Activated CD8-positive, alpha-beta memory T cell treated with anti-CD3 and anti-CD28 coated beads, Interleukin-2, amount 50 U/mL, for 24 hours (primary cell): Measurements from ENCODE around the gene KIRREL3.

Experiments used
- DNase-seq: peaks from one replicate; pipeline ENCODE4 v3.0.0-alpha.2; 2020; ENCODE audit errors: extremely low read depth

Gene KIRREL3

DNA sequence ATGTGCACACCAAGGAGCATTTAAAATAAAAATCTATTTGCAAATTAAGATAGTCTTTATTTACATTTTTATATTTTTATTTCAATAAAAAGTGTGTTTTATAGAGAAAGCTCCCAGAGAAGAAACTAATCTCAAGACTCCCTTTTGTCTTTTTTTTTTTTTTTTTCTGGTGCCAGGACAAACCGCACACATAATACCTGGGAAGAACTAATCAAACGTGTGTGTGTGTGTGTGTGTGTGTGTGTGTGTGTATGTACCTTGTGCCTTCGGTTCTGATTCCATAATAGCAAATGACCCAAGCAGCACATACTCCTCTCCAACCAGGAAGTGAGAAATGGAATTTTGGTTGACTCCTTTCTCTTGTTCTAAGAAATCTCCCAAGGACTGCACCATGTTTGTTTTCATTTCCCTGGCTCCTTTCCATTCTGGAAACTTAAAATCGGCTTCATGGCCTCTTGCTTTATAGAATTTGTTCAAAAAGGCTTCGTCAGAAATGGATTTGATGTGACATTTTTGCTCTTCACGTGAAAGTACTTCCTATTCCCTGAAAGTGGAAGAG lies 579.8 kb downstream of the KIRREL3 start:
- no peak for DNase-seq

- no peak for DNase-seq
Measured at GRCh38 chr11:126419801-126420697, 580.5 kb downstream of the KIRREL3 start.

- no peak for DNase-seq
Measured at GRCh38 chr11:126418887-126419286, 581.7 kb downstream of the KIRREL3 start.

GRCh38 chr11:126417091-126417862 lies 583.3 kb downstream of the KIRREL3 start:
- no peak for DNase-seq

GRCh38 chr11:126416542-126417090 lies 584.0 kb downstream of the KIRREL3 start:
- DNase-seq: peak; percentile 52

- DNase-seq: no peak
Measured at GRCh38 chr11:126415669-126416420, 584.7 kb downstream of the KIRREL3 start.

GRCh38 chr11:126415128-126415527 lies 585.4 kb downstream of the KIRREL3 start:
- no peak for DNase-seq

- DNase-seq: no peak
Measured at GRCh38 chr11:126414615-126415014, 586.0 kb downstream of the KIRREL3 start.

DNA sequence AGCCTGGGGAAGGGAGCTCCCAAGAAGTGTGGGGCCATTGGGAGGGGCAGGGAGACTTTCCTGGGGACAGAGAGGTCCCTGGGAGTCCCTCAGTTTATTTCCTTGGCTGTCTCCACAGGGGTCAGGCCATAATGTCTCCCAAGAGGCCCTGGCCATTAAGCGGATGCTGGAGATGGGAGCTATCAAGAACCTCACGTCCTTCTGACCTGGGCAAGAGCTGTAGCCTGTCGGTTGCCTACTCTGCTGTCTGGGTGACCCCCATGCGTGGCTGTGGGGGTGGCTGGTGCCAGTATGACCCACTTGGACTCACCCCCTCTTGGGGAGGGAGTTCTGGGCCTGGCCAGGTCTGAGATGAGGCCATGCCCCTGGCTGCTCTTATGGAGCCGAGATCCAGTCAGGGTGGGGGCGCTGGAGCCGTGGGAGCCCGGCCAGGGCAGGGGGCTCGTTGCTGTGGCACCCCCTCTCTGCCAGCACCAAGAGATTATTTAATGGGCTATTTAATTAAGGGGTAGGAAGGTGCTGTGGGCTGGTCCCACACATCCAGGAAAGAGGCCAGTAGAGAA lies 586.6 kb downstream of the KIRREL3 start:
- no peak for DNase-seq

GRCh38 chr11:126413426-126413825 lies 587.1 kb downstream of the KIRREL3 start:
- no peak for DNase-seq

- DNase-seq: no peak
Measured at GRCh38 chr11:126411971-126412381, 588.6 kb downstream of the KIRREL3 start.

DNA sequence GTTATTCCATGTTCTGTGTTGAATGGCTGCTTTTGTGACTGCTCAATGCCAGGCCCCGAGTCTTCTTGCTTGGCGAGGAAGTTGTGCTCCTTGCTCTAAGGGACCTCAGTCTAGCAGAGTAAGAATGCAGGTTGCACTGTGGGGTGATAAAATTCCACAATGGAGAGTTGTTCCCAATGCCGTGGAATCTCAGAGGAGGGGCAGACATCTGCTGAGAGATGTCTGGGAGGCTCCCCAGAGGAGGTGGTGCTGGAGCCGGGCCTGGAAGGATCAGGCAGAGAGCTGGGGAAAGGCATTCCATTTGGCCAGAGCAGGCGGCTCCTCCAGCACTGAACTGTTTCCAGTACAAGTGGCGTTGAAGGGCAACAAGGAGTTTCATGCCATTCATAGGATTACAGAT lies 589.9 kb downstream of the KIRREL3 start:
- DNase-seq: no peak

- no peak for DNase-seq
Measured at GRCh38 chr11:126409620-126409985, 591.0 kb downstream of the KIRREL3 start.

DNA sequence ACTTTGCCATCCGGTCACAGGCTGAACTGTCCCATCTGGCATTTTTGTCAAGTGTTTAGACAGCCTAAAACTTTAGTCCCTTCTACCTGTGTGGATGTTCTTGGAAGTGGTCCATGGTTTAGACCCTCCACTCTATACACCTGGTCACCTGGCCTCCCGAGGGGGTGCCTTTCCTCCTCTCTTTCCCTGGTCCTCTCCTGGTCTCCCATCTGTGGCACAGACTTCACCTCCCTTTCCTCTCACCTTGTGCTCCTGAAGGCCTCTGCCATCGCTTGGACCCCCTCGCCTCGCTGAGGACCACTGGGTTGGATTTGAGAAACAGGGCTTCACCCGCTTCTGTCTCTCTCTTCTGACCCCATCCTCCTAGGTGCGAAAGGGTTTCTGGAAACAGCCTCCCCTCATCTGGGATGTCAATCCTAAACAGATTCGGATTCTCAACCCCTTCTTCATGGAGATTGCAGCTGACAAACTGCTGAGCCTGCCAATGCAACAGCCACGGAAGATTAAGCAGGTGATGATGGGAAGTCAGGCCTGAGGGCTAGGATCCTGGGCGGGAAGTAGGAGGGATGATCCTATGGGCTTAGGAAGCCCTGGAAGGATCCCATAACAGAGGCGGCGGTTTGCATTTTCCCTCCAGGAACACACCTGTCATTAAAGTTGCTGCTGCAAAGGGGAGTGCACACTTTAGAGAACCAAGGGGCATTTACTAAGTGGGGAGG lies 591.5 kb downstream of the KIRREL3 start:
- DNase-seq: no peak

DNA sequence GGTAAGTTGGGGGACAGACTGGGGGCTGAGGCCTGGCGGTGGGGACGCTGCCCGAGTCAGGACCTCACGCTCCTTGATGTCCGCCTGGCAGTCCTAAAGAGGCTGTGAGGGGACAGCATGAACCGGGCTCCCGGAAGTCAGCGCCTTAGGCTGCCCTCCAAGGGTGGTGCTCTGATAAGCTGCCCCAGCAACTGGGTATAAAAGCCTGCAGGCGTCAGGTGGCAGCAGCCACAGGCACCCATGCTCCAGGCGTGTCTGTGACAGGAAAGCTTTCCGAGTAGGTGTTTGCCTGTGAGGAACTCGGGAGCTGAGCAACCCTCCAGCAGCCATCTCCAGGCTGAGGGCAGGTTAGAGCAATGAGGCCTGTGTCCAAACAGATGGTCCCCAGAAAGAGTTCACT lies 592.1 kb downstream of the KIRREL3 start:
- DNase-seq: no peak

DNA sequence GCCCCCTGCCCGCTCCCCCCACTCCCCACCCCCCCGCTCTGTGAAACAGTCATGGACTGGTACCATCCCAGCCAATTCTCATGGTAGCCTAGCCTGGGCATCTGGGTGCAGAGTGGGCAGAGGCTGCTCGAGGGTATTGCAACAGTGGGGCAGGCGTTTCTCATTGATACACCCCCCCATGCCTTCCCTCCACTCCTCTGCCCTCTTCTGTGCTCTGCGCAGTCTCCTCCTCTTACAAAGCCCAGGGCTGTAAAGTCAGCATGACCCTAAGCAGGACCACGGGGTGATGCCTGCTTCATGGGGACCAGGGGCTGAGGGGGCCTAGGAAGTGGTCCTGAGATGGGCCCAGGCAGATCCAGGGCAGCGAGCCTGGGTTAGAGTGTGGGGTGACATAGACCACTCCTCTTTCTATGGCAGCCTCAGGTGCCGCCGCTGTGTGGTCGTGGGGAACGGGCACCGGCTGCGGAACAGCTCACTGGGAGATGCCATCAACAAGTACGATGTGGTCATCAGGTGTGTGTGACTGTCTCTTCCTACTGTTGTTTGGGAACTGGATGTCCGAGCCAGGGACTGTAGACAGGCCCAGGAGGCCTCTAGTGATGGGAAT lies 592.8 kb downstream of the KIRREL3 start:
- no peak for DNase-seq

DNA sequence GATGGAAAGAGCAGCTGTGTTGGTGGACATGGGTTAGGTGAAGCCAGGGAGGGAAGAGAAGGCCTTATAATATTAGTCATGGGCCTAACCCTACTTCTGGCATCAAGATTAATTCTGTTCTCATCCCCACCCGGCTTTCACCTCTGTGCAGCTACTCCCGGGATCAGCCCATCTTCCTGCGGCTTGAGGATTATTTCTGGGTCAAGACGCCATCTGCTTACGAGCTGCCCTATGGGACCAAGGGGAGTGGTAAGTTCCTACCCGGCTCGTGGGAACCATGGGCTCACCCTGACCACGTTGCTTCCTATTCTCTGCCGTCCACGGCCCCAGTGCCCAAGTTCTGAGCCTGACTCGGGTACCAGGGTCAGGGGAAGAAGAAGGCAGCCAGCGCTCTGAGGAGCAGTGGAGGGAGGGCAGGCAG lies 593.5 kb downstream of the KIRREL3 start:
- DNase-seq: no peak

DNA sequence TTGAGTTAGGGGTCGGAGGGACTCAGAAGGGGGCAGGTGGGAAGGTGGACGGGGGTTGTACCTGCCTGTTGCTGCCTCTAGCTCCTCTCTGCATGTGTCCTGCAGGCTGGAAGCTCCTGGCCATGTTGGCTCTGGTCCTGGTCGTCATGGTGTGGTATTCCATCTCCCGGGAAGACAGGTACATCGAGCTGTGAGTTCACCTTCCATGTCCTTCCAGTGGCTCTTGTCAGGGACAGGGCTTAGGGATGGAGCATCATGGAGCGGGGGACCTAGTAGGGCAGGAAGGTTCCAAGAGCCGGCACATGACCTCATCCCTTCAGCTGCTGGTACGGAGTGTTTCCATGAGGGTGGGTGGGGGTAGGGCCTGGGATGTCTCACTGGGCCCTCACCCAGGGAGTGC lies 594.2 kb downstream of the KIRREL3 start:
- no peak for DNase-seq

DNA sequence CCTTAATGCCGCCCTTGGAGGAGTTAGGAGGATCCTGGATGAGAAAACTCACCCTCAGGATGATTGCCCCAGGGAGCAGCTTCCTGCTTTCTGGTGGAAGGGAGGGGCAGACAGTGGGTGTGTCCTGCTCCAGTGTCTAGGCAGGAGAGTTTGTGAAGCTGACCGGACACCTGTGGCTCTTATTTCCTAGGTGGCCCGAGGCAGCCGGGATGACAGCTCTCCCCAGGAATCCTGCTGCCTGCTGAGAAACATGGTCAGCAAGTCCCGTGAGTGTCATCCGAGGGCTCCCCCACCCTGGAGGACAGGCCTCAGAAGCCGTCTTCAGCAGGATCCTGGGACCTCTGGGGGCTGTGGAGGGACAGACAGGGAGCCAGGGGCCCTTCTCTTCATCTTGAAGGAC lies 594.7 kb downstream of the KIRREL3 start:
- no peak for DNase-seq

GRCh38 chr11:126405374-126405773 lies 595.2 kb downstream of the KIRREL3 start:
- no peak for DNase-seq
